MCF 10A (cell line): Measurements from ENCODE around the gene C1QTNF9B. TPM values are rescaled to one million over a fixed set of nuclear protein-coding genes. Genes with fewer than 3 reads are reported as not detected.

Source experiments
- BruUV-seq: library from RNA; stranded (reverse); fragments of 400-500 nt; replicated peaks from 2 replicates; lab custom pipeline; 2021; lab: Mats Ljungman, UMichigan
- CTCF ChIA-PET: fragments of 300-600 bp; sonication (Branson Sonifier 250); formaldehyde crosslinking; extraction: SDS; loops from one replicate; lab custom pipeline; 2021; ENCODE audit warnings: antibody characterized with exemption, inconsistent platforms; lab: Yijun Ruan, JAX
- POLR2A ChIA-PET: fragments of 300-600, 350-650 bp; sonication (Branson Sonifier 250); formaldehyde crosslinking; extraction: SDS; loops from one replicate; lab custom pipeline; 2020; ENCODE audit warnings: antibody characterized with exemption, inconsistent platforms; lab: Yijun Ruan, JAX
- DNase-seq: peaks from one replicate; pipeline ENCODE4 v3.0.0-alpha.2; 2018; ENCODE audit not compliant: unreplicated experiment
- H3K27ac Mint-ChIP-seq: one replicate; pipeline ENCODE4 v1.8.0; 2022; ENCODE audit warnings: mild to moderate bottlenecking, low read depth, mixed read lengths; ENCODE audit not compliant: unreplicated experiment
- H3K27me3 Mint-ChIP-seq: one replicate; pipeline ENCODE4 v1.8.0; 2022; ENCODE audit warnings: mixed read lengths; ENCODE audit not compliant: insufficient read depth, unreplicated experiment
- H3K36me3 Mint-ChIP-seq: one replicate; pipeline ENCODE4 v1.8.0; 2022; ENCODE audit warnings: mild to moderate bottlenecking, moderate library complexity, mixed read lengths; ENCODE audit not compliant: insufficient read depth, unreplicated experiment
- H3K4me1 Mint-ChIP-seq: one replicate; pipeline ENCODE4 v1.8.0; 2022; ENCODE audit warnings: mixed read lengths; ENCODE audit not compliant: insufficient read depth, unreplicated experiment
- H3K4me3 Mint-ChIP-seq: one replicate; pipeline ENCODE4 v1.8.0; 2022; ENCODE audit warnings: mild to moderate bottlenecking, moderate library complexity, mixed read lengths; ENCODE audit not compliant: unreplicated experiment
- H3K9me3 Mint-ChIP-seq: one replicate; pipeline ENCODE4 v1.8.0; 2022; ENCODE audit warnings: mixed read lengths; ENCODE audit not compliant: unreplicated experiment
- intact Hi-C: fragments of 100-400 bp; cut with micrococcal nuclease; formaldehyde crosslinking; loops from 2 replicates; pipeline ENCODE4 v1.14.1; 2022
- total RNA-seq: library from RNA; stranded (reverse); gene quantifications from 2 replicates; pipeline ENCODE4 v1.2.3, GENCODE V29; 2022
- TF ChIP-seq, protein P1 (sequence below): fragments of 200-600 bp; IDR thresholded peaks from one replicate; pipeline ENCODE4 v1.8.0; 2022; ENCODE audit warnings: antibody characterized with exemption, mild to moderate bottlenecking; ENCODE audit not compliant: unreplicated experiment

C1QTNF9B gene
- total RNA-seq, 1 experiment from 2014 or later: not detected

DNA sequence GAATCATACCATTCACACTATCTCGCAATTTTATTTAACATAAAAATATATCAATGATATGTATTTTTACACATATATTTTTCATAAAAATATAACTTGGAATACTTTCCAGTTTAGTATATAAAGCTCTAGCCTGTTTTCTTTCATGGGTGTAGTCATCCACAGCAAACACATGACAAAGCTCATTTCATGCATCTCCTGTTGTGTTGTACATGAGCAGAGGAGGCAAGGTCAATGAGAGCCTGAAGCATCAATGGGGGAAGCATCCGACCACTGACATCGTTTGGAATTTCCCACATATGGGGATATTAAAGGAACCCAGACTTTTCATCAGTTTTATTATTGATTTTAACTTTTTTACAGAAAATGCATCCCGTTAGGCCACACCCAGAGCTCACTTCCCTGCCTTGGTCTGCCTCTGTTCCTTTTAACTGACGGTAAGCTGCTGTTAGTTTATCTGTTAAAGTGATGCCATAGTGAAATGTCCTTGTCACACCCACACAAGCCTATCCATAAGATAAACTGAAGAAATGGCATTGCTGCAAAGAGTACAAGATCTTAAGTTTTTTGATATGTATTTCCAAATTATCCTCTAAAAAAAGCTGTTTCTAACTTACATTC is 52.1 kb downstream of the C1QTNF9B start:
- TF ChIP-seq, protein P1, sequence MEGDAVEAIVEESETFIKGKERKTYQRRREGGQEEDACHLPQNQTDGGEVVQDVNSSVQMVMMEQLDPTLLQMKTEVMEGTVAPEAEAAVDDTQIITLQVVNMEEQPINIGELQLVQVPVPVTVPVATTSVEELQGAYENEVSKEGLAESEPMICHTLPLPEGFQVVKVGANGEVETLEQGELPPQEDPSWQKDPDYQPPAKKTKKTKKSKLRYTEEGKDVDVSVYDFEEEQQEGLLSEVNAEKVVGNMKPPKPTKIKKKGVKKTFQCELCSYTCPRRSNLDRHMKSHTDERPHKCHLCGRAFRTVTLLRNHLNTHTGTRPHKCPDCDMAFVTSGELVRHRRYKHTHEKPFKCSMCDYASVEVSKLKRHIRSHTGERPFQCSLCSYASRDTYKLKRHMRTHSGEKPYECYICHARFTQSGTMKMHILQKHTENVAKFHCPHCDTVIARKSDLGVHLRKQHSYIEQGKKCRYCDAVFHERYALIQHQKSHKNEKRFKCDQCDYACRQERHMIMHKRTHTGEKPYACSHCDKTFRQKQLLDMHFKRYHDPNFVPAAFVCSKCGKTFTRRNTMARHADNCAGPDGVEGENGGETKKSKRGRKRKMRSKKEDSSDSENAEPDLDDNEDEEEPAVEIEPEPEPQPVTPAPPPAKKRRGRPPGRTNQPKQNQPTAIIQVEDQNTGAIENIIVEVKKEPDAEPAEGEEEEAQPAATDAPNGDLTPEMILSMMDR: no peak
- DNase-seq: no peak
- Mint-ChIP-seq H3K4me3 (no peak overlapping the region), H3K27ac (no peak overlapping the region), H3K9me3 (no peaks in the 10 kb centered on the region), H3K36me3 (peaks cover 18% of the 10 kb centered on the region), H3K27me3 (no peaks in the 10 kb centered on the region), H3K4me1 (no peaks in the 10 kb centered on the region)
- BruUV-seq: no TSS peak
- CTCF ChIA-PET: interaction anchor here (1.2 kb wide), 1 partner anchor 45 kb away, joined by 4 read pairs; no protein-coding TSS in a partner anchor
- intact Hi-C loops: no loop called here
- POLR2A ChIA-PET: interaction anchor here (1.3 kb wide), 1 partner anchor 21 kb away, joined by 4 read pairs; no protein-coding TSS in a partner anchor

DNA sequence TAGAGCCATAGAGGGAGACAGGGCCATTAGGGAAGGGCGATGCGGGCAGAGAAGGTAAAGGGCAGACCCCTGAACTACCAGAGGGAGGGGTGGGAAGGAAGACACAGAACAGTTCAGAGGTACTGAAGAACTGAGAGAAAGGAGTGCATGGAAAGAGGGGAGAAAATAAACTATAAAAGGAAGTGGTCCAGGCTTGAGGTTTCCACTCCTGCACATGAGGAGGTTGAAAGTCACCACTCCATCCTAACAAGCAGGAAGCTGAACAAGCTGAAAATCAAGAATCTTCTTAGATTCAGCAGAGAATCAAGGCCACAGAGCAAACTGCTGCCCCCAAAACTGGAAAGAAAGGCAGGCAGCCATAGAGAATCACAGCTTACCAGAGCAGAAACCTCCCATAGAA is 53.2 kb downstream of the C1QTNF9B start:
- DNase-seq: no peak
- Mint-ChIP-seq H3K27me3 (no peaks in the 10 kb centered on the region), H3K9me3 (no peaks in the 10 kb centered on the region), H3K27ac (no peak overlapping the region), H3K4me3 (no peak overlapping the region), H3K36me3 (peaks cover 16% of the 10 kb centered on the region), H3K4me1 (no peaks in the 10 kb centered on the region)
- ChIA-PET CTCF (interaction anchor here (0.6 to 0.7 kb wide), 2 partner anchors 14 to 138 kb away, joined by 3 to 4 read pairs; no protein-coding TSS in a partner anchor), POLR2A (interaction anchor here (0.7 kb wide), 1 partner anchor 235 kb away, joined by 5 read pairs; no protein-coding TSS in a partner anchor)
- intact Hi-C loops: no loop called here
- TF ChIP-seq, protein P1: no peak
- no TSS peak for BruUV-seq

DNA sequence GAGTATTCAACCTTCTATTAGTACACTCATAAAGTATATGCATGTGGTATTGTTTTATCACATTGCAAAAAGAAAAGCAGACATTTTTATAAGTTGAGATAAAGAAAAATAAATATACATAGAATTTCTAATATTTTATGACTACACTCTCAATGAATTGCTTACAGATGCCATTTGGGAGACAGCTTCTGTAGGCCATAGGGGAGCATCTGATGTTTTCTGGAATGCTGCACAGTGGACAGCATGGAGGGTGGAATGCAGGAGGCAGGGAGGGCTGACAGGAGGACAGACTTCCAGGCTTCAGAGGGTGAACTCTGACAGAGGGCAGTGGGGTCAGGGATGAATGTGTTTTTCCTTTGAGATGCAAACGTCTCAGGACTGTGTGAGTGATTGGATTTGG is 53.9 kb downstream of the C1QTNF9B start:
- Mint-ChIP-seq H3K9me3 (no peaks in the 10 kb centered on the region), H3K36me3 (peaks cover 12% of the 10 kb centered on the region), H3K4me1 (no peaks in the 10 kb centered on the region), H3K4me3 (no peak overlapping the region), H3K27me3 (no peaks in the 10 kb centered on the region), H3K27ac (no peak overlapping the region)
- POLR2A ChIA-PET: no interaction called here
- CTCF ChIA-PET: interaction anchor here (0.6 kb wide), 1 partner anchor 13 kb away, joined by 3 read pairs; no protein-coding TSS in a partner anchor
- BruUV-seq: no TSS peak
- intact Hi-C loops: no loop called here
- TF ChIP-seq, protein P1: no peak
- DNase-seq: no peak

DNA sequence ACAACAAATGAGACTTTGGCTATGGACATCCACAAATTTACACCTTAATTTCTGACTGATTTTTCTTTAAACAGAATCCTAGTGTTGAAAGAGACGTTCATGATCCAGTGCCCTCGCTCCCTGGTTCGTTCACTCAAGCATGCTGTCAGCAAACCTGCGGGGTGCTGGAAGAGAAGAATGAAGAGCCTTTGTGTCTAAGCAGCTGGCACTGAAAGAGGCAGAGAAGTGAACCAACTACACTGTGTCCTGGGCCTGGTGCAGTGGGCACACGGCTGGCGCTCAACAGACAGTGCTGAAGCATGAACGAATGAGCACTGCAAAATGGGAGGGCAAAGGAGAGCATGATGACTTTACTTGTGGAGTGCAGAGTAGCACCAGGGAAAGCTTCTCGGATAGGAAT is 54.9 kb downstream of the C1QTNF9B start:
- H3K4me3 Mint-ChIP-seq: no peak overlapping the region
- no peaks in the 10 kb centered on the region for H3K4me1 Mint-ChIP-seq

More for the DNA sequence above, 54.9 kb downstream of the C1QTNF9B start:
- DNase-seq: no peak
- POLR2A ChIA-PET: no interaction called here
- BruUV-seq: no TSS peak
- H3K36me3 Mint-ChIP-seq: peaks cover 12% of the 10 kb centered on the region
- TF ChIP-seq, protein P1: no peak
- intact Hi-C loops: no loop called here
- H3K27ac Mint-ChIP-seq: no peak overlapping the region
- no peaks in the 10 kb centered on the region for H3K27me3 Mint-ChIP-seq
- H3K9me3 Mint-ChIP-seq: no peaks in the 10 kb centered on the region
- CTCF ChIA-PET: no interaction called here

Other genes with a start within 250 kb of the C1QTNF9B start
- gene MIPEP, start 8.1 kb downstream of the C1QTNF9B start, total RNA-seq: 19.1 and 24.7 TPM in 2 replicates